CD4-positive, alpha-beta memory T cell (primary cell): Measurements from ENCODE around the gene ALDH8A1. TPM values are rescaled to one million over a fixed set of nuclear protein-coding genes. Genes with fewer than 3 reads are reported as not detected.

Experiments used
- CTCF ChIA-PET: fragments of 350-600 bp; sonication (Branson Sonifier 250); formaldehyde crosslinking; loops from one replicate; lab custom pipeline; 2021; ENCODE audit warnings: inconsistent platforms; ENCODE audit not compliant: partially characterized antibody; lab: Charles Lee
- POLR2A ChIA-PET: fragments of 350-600 bp; sonication (Branson Sonifier 250); formaldehyde crosslinking; loops from one replicate; lab custom pipeline; 2021; ENCODE audit not compliant: partially characterized antibody; lab: Charles Lee
- DNase-seq, 5 donors: peaks; one replicate each; pipeline versions ENCODE4 v3.0.0 to v3.0.0-alpha.2; 2020 to 2022; ENCODE audit warnings: mixed read lengths in 1 of 5
- H3K27ac ChIP-seq: one replicate; pipeline ENCODE4 v1.7.0; 2013; ENCODE audit warnings: low read depth, low read length
- H3K27me3 ChIP-seq: 2 replicates; pipeline ENCODE4 v1.7.0; 2013; ENCODE audit warnings: mild to moderate bottlenecking, low read length, moderate library complexity; ENCODE audit not compliant: insufficient read depth
- H3K36me3 ChIP-seq: 2 replicates; pipeline ENCODE4 v1.7.0; 2013; ENCODE audit warnings: mild to moderate bottlenecking, low read length, moderate library complexity; ENCODE audit not compliant: insufficient read depth
- H3K4me1 ChIP-seq: 2 replicates; pipeline ENCODE4 v1.7.0; 2013; ENCODE audit warnings: mild to moderate bottlenecking, low read length, moderate library complexity; ENCODE audit not compliant: insufficient read depth
- H3K4me3 ChIP-seq, 2 donors: one replicate each; pipeline ENCODE4 v1.7.0; 2013; ENCODE audit warnings: low read length in 2 of 2, mild to moderate bottlenecking in 1 of 2
- H3K9me3 ChIP-seq, 2 donors: one replicate each; pipeline ENCODE4 v1.7.0; 2013; ENCODE audit warnings: low read length in 2 of 2, control low read depth in 1 of 2; ENCODE audit not compliant: control insufficient read depth in 1 of 2
- H3K27ac Mint-ChIP-seq, 7 donors: one replicate each; pipeline ENCODE4 v1.8.0; 2020 to 2021; ENCODE audit warnings: mixed read lengths in 7 of 7, mild to moderate bottlenecking in 6 of 7, inconsistent platforms in 3 of 7, moderate library complexity in 3 of 7
- H3K27me3 Mint-ChIP-seq, 2 donors: one replicate each; pipeline ENCODE4 v1.8.0; 2020 to 2021; ENCODE audit warnings: mixed read lengths in 2 of 2
- H3K36me3 Mint-ChIP-seq, 2 donors: one replicate each; pipeline ENCODE4 v1.8.0; 2020 to 2021; ENCODE audit warnings: mixed read lengths in 2 of 2, inconsistent platforms in 1 of 2, mild to moderate bottlenecking in 1 of 2
- H3K4me1 Mint-ChIP-seq, 4 donors: one replicate each; pipeline ENCODE4 v1.8.0; 2020 to 2021; ENCODE audit warnings: mixed read lengths in 4 of 4, mild to moderate bottlenecking in 1 of 4
- H3K4me3 Mint-ChIP-seq, 8 donors: one replicate each; pipeline ENCODE4 v1.8.0; 2020 to 2021; ENCODE audit warnings: mixed read lengths in 8 of 8, mild to moderate bottlenecking in 7 of 8, moderate library complexity in 6 of 8, inconsistent platforms in 3 of 8
- H3K9me3 Mint-ChIP-seq, 8 donors: one replicate each; pipeline ENCODE4 v1.8.0; 2020 to 2021; ENCODE audit warnings: mixed read lengths in 8 of 8, mild to moderate bottlenecking in 5 of 8, inconsistent platforms in 3 of 8, moderate library complexity in 1 of 8
- intact Hi-C: fragments of 100-400 bp; cut with micrococcal nuclease; formaldehyde crosslinking; loops from one replicate; pipeline ENCODE4 v1.15.1; 2023
- polyA plus RNA-seq, 2 donors: library from polyadenylated mRNA; unstranded; fragments of 300-500 nt; fragmentation: Illumina TruSeq; gene quantifications; one replicate each; pipeline ENCODE4 v1.2.3, GENCODE V29; 2021
- total RNA-seq, 2 experiments: library from RNA; stranded (reverse); gene quantifications; one replicate each; pipeline ENCODE4 v1.2.3, GENCODE V29; 2021

The ALDH8A1 gene
- total and polyA plus RNA-seq, 4 experiments from 2014 or later, result 2.2 TPM; not detected in 2

- intact Hi-C loops, result no loop called here
- no peaks in the 10 kb centered on the region for H3K36me3 Mint-ChIP-seq
- CTCF ChIA-PET, result no interaction called here
Measured at GRCh38 chr6:134888316-134888715, 61.6 kb downstream of the ALDH8A1 start.

GRCh38 chr6:134884752-134885151 lies 65.1 kb downstream of the ALDH8A1 start:
- H3K27me3 Mint-ChIP-seq, result peaks cover 17 to 20% of the 10 kb centered on the region in 2 donors
- POLR2A ChIA-PET, result no interaction called here
- no peak for DNase-seq
- no peaks in the 10 kb centered on the region for H3K9me3 Mint-ChIP-seq
- Histone ChIP-seq H3K27me3 (no peaks in the 10 kb centered on the region), H3K9me3 (no peaks in the 10 kb centered on the region), H3K36me3 (no peaks in the 10 kb centered on the region), H3K27ac (no peak overlapping the region), H3K4me3 (no peak overlapping the region), H3K4me1 (no peaks in the 10 kb centered on the region)
- intact Hi-C loops, result no loop called here
- H3K4me3 Mint-ChIP-seq, result peak overlapping the region in 1 of 8 donors; percentile 31
- H3K4me1 Mint-ChIP-seq, result no peaks in the 10 kb centered on the region
- no peaks in the 10 kb centered on the region for H3K36me3 Mint-ChIP-seq
- peak overlapping the region in 1 of 7 donors; percentile 55 for H3K27ac Mint-ChIP-seq
- CTCF ChIA-PET, result no interaction called here

More at GRCh38 chr6:134888316-134888715, 61.6 kb downstream of the ALDH8A1 start:
- Mint-ChIP-seq H3K27ac (no peak overlapping the region), H3K9me3 (peaks cover 0 to 9% (median 5%) of the 10 kb centered on the region in 8 donors), H3K27me3 (peaks cover 18 to 21% of the 10 kb centered on the region in 2 donors), H3K4me3 (no peak overlapping the region), H3K4me1 (no peaks in the 10 kb centered on the region)
- Histone ChIP-seq H3K36me3 (no peaks in the 10 kb centered on the region), H3K27me3 (no peaks in the 10 kb centered on the region), H3K9me3 (no peaks in the 10 kb centered on the region), H3K4me3 (no peak overlapping the region), H3K27ac (no peak overlapping the region), H3K4me1 (no peaks in the 10 kb centered on the region)
- no peak for DNase-seq
- POLR2A ChIA-PET, result no interaction called here

- intact Hi-C loops, result no loop called here
- no peaks in the 10 kb centered on the region for H3K36me3 Mint-ChIP-seq
- POLR2A ChIA-PET, result no interaction called here
- no peaks in the 10 kb centered on the region for H3K36me3 ChIP-seq
- no peaks in the 10 kb centered on the region for H3K9me3 Mint-ChIP-seq
- no peaks in the 10 kb centered on the region for H3K4me1 ChIP-seq
- no peak overlapping the region for H3K27ac ChIP-seq
- no peak overlapping the region for H3K27ac Mint-ChIP-seq
- no peaks in the 10 kb centered on the region for H3K27me3 ChIP-seq
- CTCF ChIA-PET, result interaction anchor here (1.1 to 2.3 kb wide), 12 partner anchors 10 to 771 kb away, joined by 3 to 8 read pairs (median 4); no protein-coding TSS in a partner anchor
- H3K4me1 Mint-ChIP-seq, result no peaks in the 10 kb centered on the region
- no peaks in the 10 kb centered on the region for H3K9me3 ChIP-seq
- H3K4me3 ChIP-seq, result no peak overlapping the region
- no peak for DNase-seq
- H3K27me3 Mint-ChIP-seq, result peaks cover 17 to 20% of the 10 kb centered on the region in 2 donors
- H3K4me3 Mint-ChIP-seq, result no peak overlapping the region
Measured at GRCh38 chr6:134883314-134883713, 66.6 kb downstream of the ALDH8A1 start.

- ChIA-PET CTCF (interaction anchor here (0.7 to 2.3 kb wide), 12 partner anchors 13 to 771 kb away, joined by 3 to 8 read pairs (median 4); no protein-coding TSS in a partner anchor), POLR2A (no interaction called here)
- peak; percentile 22 to 49 (median 45) for DNase-seq
- Histone ChIP-seq H3K27ac (no peak overlapping the region), H3K9me3 (no peaks in the 10 kb centered on the region), H3K4me3 (no peak overlapping the region), H3K27me3 (no peaks in the 10 kb centered on the region), H3K4me1 (no peaks in the 10 kb centered on the region), H3K36me3 (no peaks in the 10 kb centered on the region)
- Mint-ChIP-seq H3K36me3 (no peaks in the 10 kb centered on the region), H3K9me3 (no peaks in the 10 kb centered on the region), H3K27me3 (peaks cover 14 to 18% of the 10 kb centered on the region in 2 donors), H3K27ac (no peak overlapping the region), H3K4me3 (no peak overlapping the region), H3K4me1 (no peaks in the 10 kb centered on the region)
- intact Hi-C loops, result loop anchor here (1.0 kb wide), 6 partner anchors 58 to 771 kb away; no protein-coding TSS in a partner anchor
Measured at GRCh38 chr6:134882426-134883038, 67.4 kb downstream of the ALDH8A1 start.

GRCh38 chr6:134880487-134881190 lies 69.3 kb downstream of the ALDH8A1 start:
- no peak overlapping the region for H3K4me3 Mint-ChIP-seq
- CTCF ChIA-PET, result interaction anchor here (1.0 to 1.5 kb wide), 2 partner anchors 10 to 303 kb away, joined by 3 read pairs; no protein-coding TSS in a partner anchor
- no peaks in the 10 kb centered on the region for H3K4me1 ChIP-seq
- DNase-seq, result no peak
- peaks cover 8 to 10% of the 10 kb centered on the region in 2 donors for H3K27me3 Mint-ChIP-seq
- POLR2A ChIA-PET, result no interaction called here
- H3K27ac ChIP-seq, result no peak overlapping the region
- H3K9me3 Mint-ChIP-seq, result peaks cover 0 to 4% (median 1%) of the 10 kb centered on the region in 8 donors
- H3K9me3 ChIP-seq, result no peaks in the 10 kb centered on the region
- H3K27ac Mint-ChIP-seq, result no peak overlapping the region
- intact Hi-C loops, result no loop called here
- no peaks in the 10 kb centered on the region for H3K36me3 ChIP-seq
- H3K4me1 Mint-ChIP-seq, result no peaks in the 10 kb centered on the region
- H3K36me3 Mint-ChIP-seq, result no peaks in the 10 kb centered on the region
- H3K4me3 ChIP-seq, result no peak overlapping the region
- no peaks in the 10 kb centered on the region for H3K27me3 ChIP-seq

GRCh38 chr6:134878136-134878535 lies 71.8 kb downstream of the ALDH8A1 start:
- ChIA-PET CTCF (no interaction called here), POLR2A (no interaction called here)
- Histone ChIP-seq H3K27ac (no peak overlapping the region), H3K4me3 (no peak overlapping the region), H3K4me1 (peaks cover 7% of the 10 kb centered on the region), H3K36me3 (no peaks in the 10 kb centered on the region), H3K9me3 (no peaks in the 10 kb centered on the region), H3K27me3 (no peaks in the 10 kb centered on the region)
- Mint-ChIP-seq H3K27ac (no peak overlapping the region), H3K9me3 (peaks cover 0 to 18% (median 6%) of the 10 kb centered on the region in 8 donors), H3K4me3 (no peak overlapping the region), H3K27me3 (peaks cover 0 to under 1% of the 10 kb centered on the region in 2 donors), H3K4me1 (peaks cover 7 to 11% (median 8%) of the 10 kb centered on the region in 4 donors), H3K36me3 (peaks cover 0 to 5% of the 10 kb centered on the region in 2 donors)
- intact Hi-C loops, result no loop called here
- no peak for DNase-seq

GRCh38 chr6:134875367-134875766 lies 74.5 kb downstream of the ALDH8A1 start:
- Mint-ChIP-seq H3K9me3 (peaks cover 0 to 18% (median 6%) of the 10 kb centered on the region in 8 donors), H3K4me1 (peaks cover 11 to 20% (median 16%) of the 10 kb centered on the region in 4 donors), H3K36me3 (peaks cover 0 to 5% of the 10 kb centered on the region in 2 donors), H3K27me3 (no peaks in the 10 kb centered on the region), H3K27ac (no peak overlapping the region), H3K4me3 (no peak overlapping the region)
- Histone ChIP-seq H3K36me3 (no peaks in the 10 kb centered on the region), H3K4me3 (no peak overlapping the region), H3K27ac (no peak overlapping the region), H3K9me3 (no peaks in the 10 kb centered on the region), H3K4me1 (peaks cover 14% of the 10 kb centered on the region), H3K27me3 (no peaks in the 10 kb centered on the region)
- CTCF ChIA-PET, result no interaction called here
- no peak for DNase-seq
- POLR2A ChIA-PET, result no interaction called here
- intact Hi-C loops, result no loop called here
